Measurements from ENCODE around the gene ZNF689. TPM values are rescaled to one million over a fixed set of nuclear protein-coding genes. Genes with fewer than 3 reads are reported as not detected.
"Not testable (repeated sequence)": the region's sequence is repeated elsewhere in the genome, so short reads cannot be mapped to it uniquely, and the experiment has no call there.

Gene ZNF689
- polyA plus RNA-seq, 10 donors: 6.4 to 8.8 (median 7.5) TPM

GRCh38 chr16:30601966-30602365 is 8.2 kb downstream of the ZNF689 start:
- DNase-seq: no peak

GRCh38 chr16:30600929-30601328 is 9.3 kb downstream of the ZNF689 start:
- DNase-seq: no peak

GRCh38 chr16:30600215-30600614 is 10.0 kb downstream of the ZNF689 start:
- no peak for DNase-seq

GRCh38 chr16:30592871-30593270 is 17.3 kb downstream of the ZNF689 start:
- DNase-seq: no peak

- not testable (repeated sequence) for DNase-seq
Measured at GRCh38 chr16:30590869-30591268, 19.3 kb downstream of the ZNF689 start.

- DNase-seq: not testable (repeated sequence)
Measured at GRCh38 chr16:30589582-30589981, 20.6 kb downstream of the ZNF689 start.

GRCh38 chr16:30588651-30589050 is 21.5 kb downstream of the ZNF689 start:
- no peak for DNase-seq

- peak; percentile 98 to 99 (median 99) for DNase-seq
Measured at GRCh38 chr16:30585400-30586191, 24.6 kb downstream of the ZNF689 start, which contains the start of gene ZNF785. TSS of gene ZNF785 (minus strand) at chr16:30585697. CDS start at chr16:30585611, 86 bp downstream.

GRCh38 chr16:30585022-30585399 is 25.2 kb downstream of the ZNF689 start:
- DNase-seq: no peak

GRCh38 chr16:30582611-30583340 is 27.4 kb downstream of the ZNF689 start:
- no peak for DNase-seq

GRCh38 chr16:30581457-30581856 is 28.7 kb downstream of the ZNF689 start:
- no peak for DNase-seq

- DNase-seq: no peak
Measured at GRCh38 chr16:30574678-30575077, 35.5 kb downstream of the ZNF689 start.

GRCh38 chr16:30571445-30572322 is 38.5 kb downstream of the ZNF689 start, which contains the start of gene ZNF688:
TSS of gene ZNF688 (minus strand) at chr16:30571714. CDS start at chr16:30571629, 85 bp downstream.
- DNase-seq: peak; percentile 96 to 98 (median 98)

- peak in 2 of 3 donors; percentile 43 to 84 for DNase-seq
Measured at GRCh38 chr16:30570636-30571444, 39.3 kb downstream of the ZNF689 start.

GRCh38 chr16:30569746-30570635 is 40.2 kb downstream of the ZNF689 start:
- DNase-seq: peak in 1 of 3 donors; percentile 40

GRCh38 chr16:30569281-30569680 is 40.9 kb downstream of the ZNF689 start:
- DNase-seq: no peak

- no peak for DNase-seq
Measured at GRCh38 chr16:30567991-30568638, 42.1 kb downstream of the ZNF689 start.

GRCh38 chr16:30567160-30567990 is 42.8 kb downstream of the ZNF689 start:
- DNase-seq: no peak

Measured in muscle of back (tissue), 11 donors.